HepG2 (cell line): ENCODE data around the gene MRO. TPM values are rescaled to one million over a fixed set of nuclear protein-coding genes. Genes with fewer than 3 reads are reported as not detected.

Experiments
- ATAC-seq: fragments of 200-7000 bp; cut with Tn5 transposase; 3 replicates; pipeline ENCODE4 v1.9.1; 2020; ENCODE audit warnings: mild to moderate bottlenecking, moderate library complexity
- BruUV-seq: library from RNA; stranded (reverse); fragments of 400-500 nt; replicated peaks from 2 replicates; lab custom pipeline; 2021; lab: Mats Ljungman, UMichigan
- CTCF ChIA-PET: fragments of 300-600 bp; formaldehyde crosslinking; extraction: SDS; loops from one replicate; lab custom pipeline; 2021; ENCODE audit warnings: low total read pairs, inconsistent platforms, low intra/inter-chr PET ratio; lab: Yijun Ruan, JAX
- POLR2A ChIA-PET: fragments of 350-600 bp; sonication (Branson Sonifier 250); formaldehyde crosslinking; loops from one replicate; lab custom pipeline; 2020; ENCODE audit warnings: antibody characterized with exemption, inconsistent platforms; lab: Yijun Ruan, JAX
- DNase-seq: peaks from one replicate; pipeline ENCODE4 v3.0.0-alpha.2; 2015; ENCODE audit warnings: low spot score
- FAIRE-seq: peaks from 3 replicates; lab custom pipeline; 2011; peaks lifted over from hg19 to GRCh38; lab: Jason Lieb, UNC
- H2AFZ ChIP-seq: one replicate; pipeline ENCODE4 v1.6.1; 2011; ENCODE audit warnings: low read length, inconsistent platforms
- H3K27ac ChIP-seq: fragments of 300-600 bp; 3 replicates; pipeline ENCODE4 v1.8.0; 2011; ENCODE audit warnings: mixed run types, mild to moderate bottlenecking, mixed read lengths, low read length, inconsistent platforms; ENCODE audit not compliant: insufficient read depth; ENCODE audit errors: extremely low read length
- H3K27me3 ChIP-seq, 2 experiments: fragments of 200-600 bp in 1 of 2; 2 replicates in 1 of 2; 3 replicates in 1 of 2; pipeline versions ENCODE4 v1.6.0 to v1.8.0; 2011; ENCODE audit warnings: low read length in 2 of 2, mild to moderate bottlenecking in 2 of 2, moderate library complexity in 2 of 2, inconsistent platforms in 1 of 2; ENCODE audit not compliant: insufficient read depth in 2 of 2, control insufficient read depth in 1 of 2
- H3K36me3 ChIP-seq, 2 experiments: fragments of 200-600 bp in 1 of 2; replicated peaks in 1 of 2; 2 replicates in 1 of 2; 3 replicates in 1 of 2; pipeline versions ENCODE4 v1.5.1 to v1.8.0; 2011; ENCODE audit warnings: low read length in 2 of 2, inconsistent platforms in 1 of 2; ENCODE audit not compliant: insufficient read depth in 2 of 2, control insufficient read depth in 1 of 2
- H3K4me1 ChIP-seq: 2 replicates; pipeline ENCODE4 v1.5.1; 2012; ENCODE audit warnings: low read length, inconsistent platforms; ENCODE audit not compliant: insufficient read depth
- H3K4me2 ChIP-seq: 2 replicates; pipeline ENCODE4 v1.6.0; 2011; ENCODE audit warnings: low read depth, low read length, inconsistent platforms
- H3K4me3 ChIP-seq, 3 experiments: fragments of 200-600 bp in 1 of 3; sonication (generic), shearing (Covaris generic) in 1 of 3; replicated peaks in 1 of 3; 2 replicates each; pipeline ENCODE4 v1.5.1; 2011 to 2016; ENCODE audit warnings: low read length in 3 of 3, inconsistent platforms in 2 of 3, low read depth in 2 of 3, mild to moderate bottlenecking in 2 of 3, control low read depth in 1 of 3, mixed read lengths in 1 of 3; ENCODE audit not compliant: insufficient read depth in 1 of 3
- H3K79me2 ChIP-seq: one replicate; pipeline ENCODE4 v1.6.1; 2011; ENCODE audit warnings: low read length, inconsistent platforms; ENCODE audit not compliant: insufficient read depth
- H3K9ac ChIP-seq: 2 replicates; pipeline ENCODE4 v1.6.0; 2011; ENCODE audit warnings: mild to moderate bottlenecking, low read depth, low read length, inconsistent platforms; ENCODE audit not compliant: insufficient read depth
- H3K9me3 ChIP-seq: 2 replicates; pipeline ENCODE4 v1.5.1; 2012; ENCODE audit warnings: mild to moderate bottlenecking, low read length
- H4K20me1 ChIP-seq: 2 replicates; pipeline ENCODE4 v1.6.0; 2011; ENCODE audit warnings: inconsistent platforms, mild to moderate bottlenecking, low read length, moderate library complexity; ENCODE audit not compliant: insufficient read depth
- GPN1 ChIP-seq: sonication (generic); formaldehyde crosslinking; IDR thresholded peaks from 2 replicates; pipeline ENCODE4 v1.5.1; 2020; ENCODE audit warnings: missing genetic modification reagents, borderline replicate concordance
- KLF9 ChIP-seq: IDR thresholded peaks from 2 replicates; pipeline ENCODE4 v1.6.1; 2016; ENCODE audit warnings: low read depth
- PAX8 ChIP-seq: sonication (generic); formaldehyde crosslinking; IDR thresholded peaks from 2 replicates; pipeline ENCODE4 v1.8.0; 2022; ENCODE audit warnings: mild to moderate bottlenecking, missing genetic modification reagents, borderline replicate concordance
- PHF8 ChIP-seq: sonication (generic); formaldehyde crosslinking; IDR thresholded peaks from 2 replicates; pipeline ENCODE4 v1.5.0; 2020; ENCODE audit warnings: missing genetic modification reagents
- REST ChIP-seq, 2 experiments: IDR thresholded peaks; 2 replicates each; pipeline ENCODE4 v1.6.1; 2011 to 2012; ENCODE audit warnings: low read length in 2 of 2, borderline replicate concordance in 1 of 2, low read depth in 1 of 2, mild to moderate bottlenecking in 1 of 2, moderate library complexity in 1 of 2
- ZBTB33 ChIP-seq: sonication (generic); formaldehyde crosslinking; IDR thresholded peaks from 2 replicates; pipeline ENCODE4 v1.4.0; 2020; ENCODE audit warnings: missing genetic modification reagents
- ZNF136 ChIP-seq: sonication (generic); formaldehyde crosslinking; IDR thresholded peaks from 2 replicates; pipeline ENCODE4 v1.8.1; 2022; ENCODE audit warnings: low read depth, mild to moderate bottlenecking, moderate library complexity, missing genetic modification reagents
- ZNF33B ChIP-seq: sonication (generic); formaldehyde crosslinking; IDR thresholded peaks from 2 replicates; pipeline ENCODE4 v1.5.1; 2020; ENCODE audit warnings: mild to moderate bottlenecking, missing genetic modification reagents
- ZNF724P ChIP-seq: sonication (generic); formaldehyde crosslinking; IDR thresholded peaks from 2 replicates; pipeline ENCODE4 v1.8.0; 2022; ENCODE audit warnings: missing genetic modification reagents, borderline replicate concordance
- WGBS: methylation state at CpG from one replicate; pipeline ENCODE4 v1.1.6; 2017; ENCODE audit warnings: low lambda C conversion rate; 5-methylcytosine and 5-hydroxymethylcytosine counted together
- in situ Hi-C: cut with HindIII; loops from 2 replicates; pipeline ENCODE4 v1.10.0; 2017; ENCODE audit warnings: low pct_unique_long_range_greater_than_20kb; ENCODE audit not compliant: extremely low pct_ligation_motif_present
- intact Hi-C: fragments of 100-400 bp; cut with micrococcal nuclease; formaldehyde crosslinking; loops from one replicate; pipeline ENCODE4 v1.10.0; 2022; ENCODE audit not compliant: unreplicated experiment
- polyA plus RNA-seq, 8 experiments: library from polyadenylated mRNA; depleted of rRNA in 3 of 8; stranded (reverse) in 7 of 8; unstranded in 1 of 8; fragments of >200 nt; fragmentation: Illumina TruSeq in 4 of 8; extraction: Trizol in 4 of 8; gene quantifications; 2 replicates each; pipeline versions ENCODE4 v1.2.1 to v1.2.3, GENCODE V29; 2011 to 2016; ENCODE audit warnings: low read depth in 4 of 8, missing spikeins in 1 of 8, mixed read lengths in 1 of 8; ENCODE audit not compliant: insufficient read depth in 1 of 8
- total RNA-seq, 5 experiments: library from RNA; depleted of rRNA; stranded (reverse); fragments of >200 nt; fragmentation: Illumina TruSeq; extraction: Trizol; gene quantifications; 2 replicates each; pipeline ENCODE4 v1.2.3, GENCODE V29; 2016; ENCODE audit warnings: low read depth in 1 of 5
- TF ChIP-seq, protein P1 (sequence below): sonication (generic); formaldehyde crosslinking; IDR thresholded peaks from 2 replicates; pipeline ENCODE4 v1.4.0; 2020; ENCODE audit warnings: missing genetic modification reagents
- TF ChIP-seq, protein P2 (sequence below): IDR thresholded peaks from 2 replicates; pipeline ENCODE4 v1.6.1; 2018; ENCODE audit warnings: missing genetic modification reagents

MRO gene
- total and polyA plus RNA-seq, 2 of the 13 experiments (the other 11 are each of a cell fraction or from before 2014, with no cell fraction given) = not detected

DNA sequence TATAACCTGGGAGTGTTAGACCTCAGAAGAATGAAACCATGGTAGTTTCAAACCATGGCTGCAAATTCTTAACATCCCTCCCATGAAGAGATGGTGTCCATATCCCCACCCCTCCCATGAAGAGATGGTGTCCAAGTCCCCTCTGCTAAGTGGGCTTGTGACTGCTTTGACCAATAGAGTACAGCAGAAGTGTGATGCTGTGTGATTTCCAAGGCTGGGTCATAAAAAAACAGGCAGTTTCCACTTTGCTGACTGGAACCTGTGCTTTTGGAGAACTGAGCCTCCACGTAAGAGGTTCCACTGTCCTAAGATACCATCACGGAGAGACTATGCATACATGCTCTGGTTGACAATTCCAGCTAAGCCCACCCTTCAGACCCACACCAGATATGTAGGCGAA lies 65.5 kb downstream of the MRO start:
- DNase-seq (no peak), ATAC-seq (no peak), FAIRE-seq (no peak)
- no peaks in the 10 kb centered on the region for H3K9me3 ChIP-seq
- ChIA-PET CTCF (no interaction called here), POLR2A (no interaction called here)
- H3K27ac ChIP-seq = no peak overlapping the region
- in situ Hi-C loops (no loop called here), intact Hi-C loops (no loop called here)
- H4K20me1 ChIP-seq = no peaks in the 10 kb centered on the region
- no peak overlapping the region for H2AFZ ChIP-seq
- no TSS peak for BruUV-seq
- no peaks in the 10 kb centered on the region for H3K36me3 ChIP-seq
- no peaks in the 10 kb centered on the region for H3K4me1 ChIP-seq
- H3K9ac ChIP-seq = no peak overlapping the region
- H3K79me2 ChIP-seq = no peaks in the 10 kb centered on the region
- 25% methylated on average over 3 of the region's 3 CpGs for WGBS
- no peak overlapping the region for H3K4me3 ChIP-seq
- peaks cover 0 to 16% of the 10 kb centered on the region in 2 experiments; a peak in 2 of 5 replicates for H3K27me3 ChIP-seq
- H3K4me2 ChIP-seq = no peak overlapping the region
- TF ChIP-seq GPN1 = no peak
- no peak for TF ChIP-seq ZNF136 (CRISPR knock-in tag)
- TF ChIP-seq ZNF33B (CRISPR knock-in tag) = no peak
- no peak for TF ChIP-seq PHF8
- TF ChIP-seq REST (IDR thresholded peaks at IDR 0.05; ENCODE audit: borderline replicate concordance in 1 of 2, low read depth in 1 of 2, low read length in 2 of 2) = no peak
- no peak for TF ChIP-seq PAX8 (CRISPR knock-in tag)
- TF ChIP-seq, protein P1, sequence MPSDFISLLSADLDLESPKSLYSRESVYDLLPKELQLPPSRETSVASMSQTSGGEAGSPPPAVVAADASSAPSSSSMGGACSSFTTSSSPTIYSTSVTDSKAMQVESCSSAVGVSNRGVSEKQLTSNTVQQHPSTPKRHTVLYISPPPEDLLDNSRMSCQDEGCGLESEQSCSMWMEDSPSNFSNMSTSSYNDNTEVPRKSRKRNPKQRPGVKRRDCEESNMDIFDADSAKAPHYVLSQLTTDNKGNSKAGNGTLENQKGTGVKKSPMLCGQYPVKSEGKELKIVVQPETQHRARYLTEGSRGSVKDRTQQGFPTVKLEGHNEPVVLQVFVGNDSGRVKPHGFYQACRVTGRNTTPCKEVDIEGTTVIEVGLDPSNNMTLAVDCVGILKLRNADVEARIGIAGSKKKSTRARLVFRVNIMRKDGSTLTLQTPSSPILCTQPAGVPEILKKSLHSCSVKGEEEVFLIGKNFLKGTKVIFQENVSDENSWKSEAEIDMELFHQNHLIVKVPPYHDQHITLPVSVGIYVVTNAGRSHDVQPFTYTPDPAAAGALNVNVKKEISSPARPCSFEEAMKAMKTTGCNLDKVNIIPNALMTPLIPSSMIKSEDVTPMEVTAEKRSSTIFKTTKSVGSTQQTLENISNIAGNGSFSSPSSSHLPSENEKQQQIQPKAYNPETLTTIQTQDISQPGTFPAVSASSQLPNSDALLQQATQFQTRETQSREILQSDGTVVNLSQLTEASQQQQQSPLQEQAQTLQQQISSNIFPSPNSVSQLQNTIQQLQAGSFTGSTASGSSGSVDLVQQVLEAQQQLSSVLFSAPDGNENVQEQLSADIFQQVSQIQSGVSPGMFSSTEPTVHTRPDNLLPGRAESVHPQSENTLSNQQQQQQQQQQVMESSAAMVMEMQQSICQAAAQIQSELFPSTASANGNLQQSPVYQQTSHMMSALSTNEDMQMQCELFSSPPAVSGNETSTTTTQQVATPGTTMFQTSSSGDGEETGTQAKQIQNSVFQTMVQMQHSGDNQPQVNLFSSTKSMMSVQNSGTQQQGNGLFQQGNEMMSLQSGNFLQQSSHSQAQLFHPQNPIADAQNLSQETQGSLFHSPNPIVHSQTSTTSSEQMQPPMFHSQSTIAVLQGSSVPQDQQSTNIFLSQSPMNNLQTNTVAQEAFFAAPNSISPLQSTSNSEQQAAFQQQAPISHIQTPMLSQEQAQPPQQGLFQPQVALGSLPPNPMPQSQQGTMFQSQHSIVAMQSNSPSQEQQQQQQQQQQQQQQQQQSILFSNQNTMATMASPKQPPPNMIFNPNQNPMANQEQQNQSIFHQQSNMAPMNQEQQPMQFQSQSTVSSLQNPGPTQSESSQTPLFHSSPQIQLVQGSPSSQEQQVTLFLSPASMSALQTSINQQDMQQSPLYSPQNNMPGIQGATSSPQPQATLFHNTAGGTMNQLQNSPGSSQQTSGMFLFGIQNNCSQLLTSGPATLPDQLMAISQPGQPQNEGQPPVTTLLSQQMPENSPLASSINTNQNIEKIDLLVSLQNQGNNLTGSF (CRISPR knock-in tag) = no peak
- TF ChIP-seq ZBTB33 (CRISPR knock-in tag) = no peak
- TF ChIP-seq, protein P2, sequence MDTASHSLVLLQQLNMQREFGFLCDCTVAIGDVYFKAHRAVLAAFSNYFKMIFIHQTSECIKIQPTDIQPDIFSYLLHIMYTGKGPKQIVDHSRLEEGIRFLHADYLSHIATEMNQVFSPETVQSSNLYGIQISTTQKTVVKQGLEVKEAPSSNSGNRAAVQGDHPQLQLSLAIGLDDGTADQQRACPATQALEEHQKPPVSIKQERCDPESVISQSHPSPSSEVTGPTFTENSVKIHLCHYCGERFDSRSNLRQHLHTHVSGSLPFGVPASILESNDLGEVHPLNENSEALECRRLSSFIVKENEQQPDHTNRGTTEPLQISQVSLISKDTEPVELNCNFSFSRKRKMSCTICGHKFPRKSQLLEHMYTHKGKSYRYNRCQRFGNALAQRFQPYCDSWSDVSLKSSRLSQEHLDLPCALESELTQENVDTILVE (CRISPR knock-in tag) = no peak
- no peak for TF ChIP-seq KLF9 (CRISPR knock-in tag)
- no peak for TF ChIP-seq ZNF724P (CRISPR knock-in tag)
